GM12878 (cell line): Measurements from ENCODE around the gene TBRG4. TPM values are rescaled to one million over a fixed set of nuclear protein-coding genes. Genes with fewer than 3 reads are reported as not detected.

Experiments
- ATAC-seq: fragments of 200-7000 bp; cut with Tn5 transposase; 3 replicates; pipeline ENCODE4 v1.9.1; 2020; ENCODE audit warnings: mild to moderate bottlenecking, moderate library complexity
- BruUV-seq: library from RNA; stranded (reverse); fragments of 400-500 nt; replicated peaks from 2 replicates; lab custom pipeline; 2021; lab: Mats Ljungman, UMichigan
- CTCF ChIA-PET: fragments of 300-600 bp; sonication (Branson Sonifier 250); formaldehyde crosslinking; extraction: SDS; loops from one replicate; lab custom pipeline; 2021; ENCODE audit warnings: inconsistent platforms; lab: Yijun Ruan, JAX
- POLR2A ChIA-PET: fragments of 350-600 bp; formaldehyde crosslinking; extraction: SDS; loops from one replicate; lab custom pipeline; 2021; ENCODE audit warnings: inconsistent platforms; lab: Charles Lee
- RAD21 ChIA-PET: fragments of 300-600 bp; sonication (Branson Sonifier 250); formaldehyde crosslinking; loops from one replicate; lab custom pipeline; 2023; ENCODE audit warnings: antibody characterized with exemption; ENCODE audit not compliant: unreplicated experiment; lab: Charles Lee
- SMC1A ChIA-PET: fragments of 300-600 bp; sonication (Branson Sonifier 250); formaldehyde crosslinking; loops from one replicate; lab custom pipeline; 2023; ENCODE audit not compliant: unreplicated experiment, uncharacterized antibody; lab: Charles Lee
- DNase-seq: peaks from one replicate; pipeline ENCODE4 v3.0.0-alpha.2; 2011; ENCODE audit warnings: low read depth, low spot score
- FAIRE-seq: peaks from 3 replicates; lab custom pipeline; 2011; peaks lifted over from hg19 to GRCh38; lab: Jason Lieb, UNC
- H2AFZ ChIP-seq: 2 replicates; pipeline ENCODE4 v1.6.0; 2011; ENCODE audit warnings: low read depth, low read length, control low read depth; ENCODE audit not compliant: control insufficient read depth
- H3K27ac ChIP-seq: 2 replicates; pipeline ENCODE4 v1.5.1; 2011; ENCODE audit warnings: control low read depth; ENCODE audit not compliant: control insufficient read depth, insufficient read depth
- H3K27me3 ChIP-seq, 2 experiments: replicated peaks in 1 of 2; 2 replicates each; pipeline versions ENCODE4 v1.6.0 to v1.6.1; 2011; ENCODE audit warnings: low read length in 1 of 2; ENCODE audit not compliant: control insufficient read depth in 2 of 2, insufficient read depth in 2 of 2
- H3K36me3 ChIP-seq, 2 experiments: 2 replicates each; pipeline ENCODE4 v1.5.1; 2011; ENCODE audit warnings: low read length in 1 of 2; ENCODE audit not compliant: control insufficient read depth in 2 of 2, insufficient read depth in 2 of 2
- H3K4me1 ChIP-seq: 2 replicates; pipeline ENCODE4 v1.6.1; 2011; ENCODE audit warnings: mild to moderate bottlenecking, low read length, moderate library complexity, mixed read lengths; ENCODE audit not compliant: control insufficient read depth, insufficient read depth
- H3K4me2 ChIP-seq: 2 replicates; pipeline ENCODE4 v1.6.0; 2011; ENCODE audit warnings: control low read depth; ENCODE audit not compliant: control insufficient read depth, insufficient read depth
- H3K4me3 ChIP-seq: fragments of 200-600 bp; sonication (generic); 2 replicates; pipeline ENCODE4 v1.5.1; 2016
- H3K79me2 ChIP-seq: 2 replicates; pipeline ENCODE4 v1.6.0; 2011; ENCODE audit warnings: low read length; ENCODE audit not compliant: control insufficient read depth, insufficient read depth
- H3K9ac ChIP-seq: 2 replicates; pipeline ENCODE4 v1.8.0; 2011; ENCODE audit warnings: low read length, control low read depth, mixed read lengths; ENCODE audit not compliant: control insufficient read depth, insufficient read depth
- H3K9me3 ChIP-seq: replicated peaks from 3 replicates; pipeline ENCODE4 v1.5.1; 2011; ENCODE audit warnings: mild to moderate bottlenecking, low read length; ENCODE audit not compliant: control insufficient read depth, insufficient read depth
- H4K20me1 ChIP-seq: 2 replicates; pipeline ENCODE4 v1.6.0; 2011; ENCODE audit not compliant: control insufficient read depth, insufficient read depth
- CHD1 ChIP-seq: IDR thresholded peaks from 2 replicates; pipeline ENCODE4 v1.6.1; 2012; ENCODE audit warnings: low read depth, low read length, improper control_type of control experiment
- CREM ChIP-seq: IDR thresholded peaks from 2 replicates; pipeline ENCODE4 v1.6.1; 2014; ENCODE audit warnings: antibody characterized with exemption, low read depth
- E2F4 ChIP-seq: IDR thresholded peaks from 2 replicates; pipeline ENCODE4 v1.6.1; 2012; ENCODE audit warnings: low read depth, low read length, improper control_type of control experiment
- USF2 ChIP-seq: IDR thresholded peaks from 2 replicates; pipeline ENCODE4 v1.6.1; 2011; ENCODE audit warnings: low read depth, low read length, improper control_type of control experiment, borderline replicate concordance
- ZBTB33 ChIP-seq: fragments of 450-650 bp; IDR thresholded peaks from 2 replicates; pipeline ENCODE4 v1.6.1; 2017; ENCODE audit warnings: mild to moderate bottlenecking
- WGBS: methylation state at CpG from one replicate; pipeline ENCODE4 v1.1.6; 2016; ENCODE audit warnings: low lambda C conversion rate; ENCODE audit not compliant: insufficient replicate concordance, insufficient coverage; ENCODE audit errors: missing lambda C conversion rate; 5-methylcytosine and 5-hydroxymethylcytosine counted together
- in situ Hi-C: fragments of 300-500 bp; cut with MboI; formaldehyde crosslinking; loops from 9 replicates; pipeline ENCODE4 v1.14.3; 2018; ENCODE audit warnings: mixed read lengths
- intact Hi-C: fragments of 100-400 bp; cut with micrococcal nuclease; formaldehyde crosslinking; loops from one replicate; pipeline ENCODE4 v1.14.2; 2022; ENCODE audit not compliant: unreplicated experiment
- polyA plus RNA-seq, 11 experiments: library from polyadenylated mRNA; depleted of rRNA in 4 of 11; unstranded in 6 of 11; stranded (reverse) in 5 of 11; fragments of >200 nt; fragmentation: Nextera tagmentation in 4 of 11; fragmentation: Illumina TruSeq in 1 of 11; extraction: Ambion mirVana in 4 of 11; extraction: Trizol in 1 of 11; gene quantifications; 1 replicate in 1 of 11; 2 replicates in 10 of 11; pipeline versions ENCODE4 v1.2.1 to v1.2.3, GENCODE V29; 2011 to 2016; ENCODE audit warnings: inconsistent platforms in 2 of 11, missing spikeins in 2 of 11, low read depth in 1 of 11
- total RNA-seq, 4 experiments: library from RNA; depleted of rRNA in 3 of 4; stranded (reverse); fragments of >200 nt in 3 of 4; fragmentation: Illumina TruSeq in 1 of 4; extraction: Trizol in 1 of 4; gene quantifications; 2 replicates each; pipeline versions ENCODE4 v1.2.1 to v1.2.3, GENCODE V29; 2013 to 2021

The TBRG4 gene
- total and polyA plus RNA-seq, 10 of the 15 experiments (the other 5 are each of a cell fraction or from before 2014, with no cell fraction given), result 8.4 to 130 (median 118) TPM

- peaks cover 4% of the 10 kb centered on the region; the same call in 1 of the 2 replicates for H4K20me1 ChIP-seq
- FAIRE-seq (no peak), ATAC-seq (no peak), DNase-seq (no peak)
- WGBS, result 97% methylated on average over 5 of the region's 5 CpGs
- no TSS peak for BruUV-seq
- ChIA-PET RAD21 (no interaction called here), SMC1A (no interaction called here), CTCF (no interaction called here), POLR2A (no interaction called here)
- H3K36me3 ChIP-seq, result peaks cover 0 to 7% of the 10 kb centered on the region in 2 experiments; a peak in 2 of 4 replicates
- H3K9me3 ChIP-seq, result no peaks in the 10 kb centered on the region
- 0 out of 2 replicates have a peak, but pooled peaks cover 8% of the 10 kb centered on the region for H3K4me1 ChIP-seq
- in situ Hi-C loops, result no loop called here
- no peak overlapping the region for H3K27ac ChIP-seq
- H3K9ac ChIP-seq, result no peak overlapping the region
- H3K4me2 ChIP-seq, result no peak overlapping the region
- no peaks in the 10 kb centered on the region for H3K27me3 ChIP-seq
- H3K79me2 ChIP-seq, result peaks cover 19% of the 10 kb centered on the region
- intact Hi-C loops, result no loop called here
- no peak overlapping the region for H2AFZ ChIP-seq
- H3K4me3 ChIP-seq, result no peak overlapping the region
- TF ChIP-seq USF2, result no peak
- no peak for TF ChIP-seq E2F4
- no peak for TF ChIP-seq CHD1
- no peak for TF ChIP-seq ZBTB33
- TF ChIP-seq CREM, result no peak
These were observed 53.6 kb downstream of the TBRG4 start for GRCh38 chr7:45057878-45058277.
